ENCODE results near the gene HCAR3. TPM values are rescaled to one million over a fixed set of nuclear protein-coding genes. Genes with fewer than 3 reads are reported as not detected.
"Not testable (repeated sequence)": the region's sequence is repeated elsewhere in the genome, so short reads cannot be mapped to it uniquely, and the experiment has no call there.

HCAR3 gene
- total RNA-seq (2014; rRNA removed), result not detected in 2 replicates
- polyA plus RNA-seq (2012), result not detected

DNA sequence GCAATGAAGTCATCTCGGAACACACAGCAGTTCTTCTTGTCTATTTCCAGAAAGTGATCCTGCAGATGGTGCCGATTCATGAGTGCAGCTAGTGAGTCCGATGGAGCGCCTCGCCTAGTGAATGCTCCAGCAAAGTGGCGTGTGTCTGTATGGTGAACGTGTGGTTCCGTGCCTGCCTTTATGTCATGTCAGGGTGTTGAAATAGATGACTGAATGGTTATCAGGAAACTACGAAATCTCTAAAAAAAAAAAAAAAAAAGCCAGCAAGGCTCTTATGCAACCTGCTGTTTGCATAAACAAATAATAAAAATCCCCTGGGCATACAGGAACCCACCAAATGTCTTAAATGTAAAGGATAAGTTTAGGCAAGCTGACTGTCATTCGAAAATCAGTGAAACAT, at the start of gene HCAR3:
Gene HCAR3 (minus strand): TSS at position 154 of the 400 bp plus-strand sequence. CDS start 74 bp downstream, at position 80.
- not testable (repeated sequence) for DNase-seq (ENCODE audit: low read depth)

DNA sequence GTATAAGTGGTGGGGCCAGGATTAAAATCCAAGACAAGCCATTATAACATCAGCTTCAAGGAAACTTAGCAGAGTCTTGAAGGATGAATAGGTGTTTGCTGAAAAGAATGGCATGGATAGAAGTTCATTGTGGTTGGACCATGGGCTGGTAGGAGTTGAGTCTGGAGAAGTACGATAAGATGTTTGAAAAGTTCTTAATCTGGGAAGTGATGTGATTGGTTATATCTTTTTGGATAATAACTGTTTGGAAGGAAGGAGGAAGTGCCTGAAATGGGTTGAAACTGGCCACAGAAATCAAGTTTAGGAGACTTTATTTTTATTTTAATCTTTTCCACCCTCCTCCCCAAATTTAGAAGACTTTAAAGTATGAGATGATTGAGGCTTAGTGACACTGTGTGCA, 41.0 kb upstream of the HCAR3 start:
- no peak for DNase-seq (ENCODE audit: low read depth)

DNA sequence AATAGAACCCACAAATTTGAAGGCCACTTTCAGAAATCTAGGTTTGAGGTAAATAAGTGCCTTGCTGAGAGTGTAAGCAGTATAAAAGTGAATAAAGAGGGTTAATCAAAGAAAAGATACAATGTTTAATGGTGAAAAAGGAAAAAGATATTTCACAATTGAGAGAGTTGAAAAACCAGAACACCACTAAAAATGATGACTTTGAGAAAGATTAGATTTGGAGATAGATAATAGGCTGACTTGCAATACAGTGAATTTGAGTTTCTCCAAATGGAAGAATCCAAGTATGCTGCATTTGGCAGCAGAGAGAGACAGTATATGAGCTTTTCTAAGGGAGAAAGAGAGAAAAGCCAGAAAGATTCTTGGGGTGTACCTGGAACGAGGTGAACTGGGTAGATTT, 38.2 kb upstream of the HCAR3 start:
- DNase-seq (ENCODE audit: low read depth), result no peak

DNA sequence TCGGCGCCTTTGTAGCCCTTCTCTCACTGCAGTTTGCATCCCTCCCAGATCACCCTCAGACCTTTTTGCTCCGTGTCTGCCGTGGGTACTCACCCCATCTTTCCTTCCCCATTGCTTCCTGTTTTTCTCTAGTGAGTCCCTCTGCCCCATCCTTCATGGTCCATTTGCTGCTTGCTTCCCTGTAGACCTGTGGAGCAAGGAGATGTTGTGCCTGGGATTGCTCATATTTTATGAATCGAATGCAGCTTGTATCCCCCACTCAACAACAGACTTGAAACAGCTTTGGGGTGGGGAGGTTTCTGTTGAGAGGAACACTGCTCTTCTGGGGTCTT, 36.7 kb upstream of the HCAR3 start:
- no peak for DNase-seq (ENCODE audit: low read depth)

DNA sequence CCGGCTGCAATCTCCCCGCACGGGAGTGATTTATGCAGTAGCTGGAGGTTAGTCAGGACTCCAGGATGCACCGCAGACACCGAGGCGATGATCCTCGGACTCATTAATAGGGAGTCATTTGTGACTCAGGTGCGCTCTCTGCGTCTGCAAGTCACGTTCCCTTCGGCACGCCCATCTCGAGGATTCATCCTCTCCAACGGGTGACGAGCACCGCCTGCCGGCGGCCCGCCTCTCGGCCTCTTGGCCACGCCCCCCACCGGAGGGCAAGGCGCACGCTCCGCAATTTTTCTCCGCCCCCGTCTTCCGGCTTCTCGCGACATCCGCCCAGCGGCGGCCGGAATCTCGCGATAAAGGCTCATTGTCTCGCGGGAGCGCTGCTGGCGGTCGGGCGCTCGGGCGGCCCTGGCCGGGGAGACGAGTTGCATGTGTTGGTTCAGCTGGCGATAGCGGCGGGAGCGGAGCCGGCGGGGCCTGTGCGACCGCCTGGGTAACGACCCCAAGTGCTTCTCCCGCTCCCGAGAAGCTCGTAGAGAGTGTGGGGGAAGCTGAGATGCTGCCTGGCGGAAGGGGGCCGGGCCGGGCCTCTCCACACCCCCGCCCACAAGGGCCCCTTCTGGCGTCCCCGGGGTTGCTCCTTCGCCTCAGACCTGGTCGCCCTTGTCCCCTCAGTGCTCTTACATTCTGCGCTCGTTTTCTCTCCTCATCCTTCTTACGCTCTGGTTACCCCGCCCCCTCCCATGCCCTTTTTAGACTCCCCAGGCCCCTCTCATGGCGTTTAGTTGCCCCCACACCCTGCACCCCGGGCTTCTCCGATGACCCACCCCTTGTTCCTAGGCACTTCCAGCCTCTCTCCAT, 36.1 kb upstream of the HCAR3 start, which contains the start of gene DENR:
Gene DENR (plus strand): TSS at position 361 of the 855 bp plus-strand sequence. CDS start 878 bp downstream, outside the sequence.
- peak; percentile 96 for DNase-seq (ENCODE audit: low read depth)

DNA sequence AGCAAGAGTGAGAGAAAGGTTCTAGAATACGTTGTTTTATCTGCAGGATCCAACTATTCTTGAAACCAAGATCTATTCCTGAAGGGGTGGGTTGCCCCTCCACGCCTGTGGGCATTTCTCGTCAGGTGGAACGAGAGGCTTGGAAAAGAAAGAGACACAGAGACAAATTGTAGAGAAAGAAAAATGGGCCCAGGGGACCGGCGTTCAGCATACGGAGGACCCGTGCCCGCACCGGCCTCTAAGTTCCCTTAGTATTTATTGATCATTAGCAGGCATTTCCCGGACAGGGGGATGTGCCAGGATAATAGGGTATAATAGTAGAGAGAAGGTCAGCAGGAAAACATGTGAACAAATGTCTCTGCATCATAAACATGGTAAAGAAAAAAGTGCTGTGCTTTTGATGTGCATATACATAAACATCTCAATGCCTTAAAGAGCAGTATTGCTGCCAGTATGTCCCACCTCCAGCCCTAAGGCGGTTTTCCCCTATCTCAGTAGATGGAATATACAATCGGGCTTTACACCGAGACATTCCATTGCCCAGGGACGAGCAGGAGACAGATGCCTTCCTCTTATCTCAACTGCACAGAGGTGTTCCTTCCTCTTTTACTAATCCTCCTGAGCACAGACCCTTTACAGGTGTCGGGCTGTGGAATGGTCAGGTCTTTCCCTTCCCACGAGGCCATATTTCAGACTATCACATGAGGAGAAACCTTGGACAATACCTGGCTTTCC, 34.3 kb upstream of the HCAR3 start:
- not testable (repeated sequence) for DNase-seq (ENCODE audit: low read depth)

DNA sequence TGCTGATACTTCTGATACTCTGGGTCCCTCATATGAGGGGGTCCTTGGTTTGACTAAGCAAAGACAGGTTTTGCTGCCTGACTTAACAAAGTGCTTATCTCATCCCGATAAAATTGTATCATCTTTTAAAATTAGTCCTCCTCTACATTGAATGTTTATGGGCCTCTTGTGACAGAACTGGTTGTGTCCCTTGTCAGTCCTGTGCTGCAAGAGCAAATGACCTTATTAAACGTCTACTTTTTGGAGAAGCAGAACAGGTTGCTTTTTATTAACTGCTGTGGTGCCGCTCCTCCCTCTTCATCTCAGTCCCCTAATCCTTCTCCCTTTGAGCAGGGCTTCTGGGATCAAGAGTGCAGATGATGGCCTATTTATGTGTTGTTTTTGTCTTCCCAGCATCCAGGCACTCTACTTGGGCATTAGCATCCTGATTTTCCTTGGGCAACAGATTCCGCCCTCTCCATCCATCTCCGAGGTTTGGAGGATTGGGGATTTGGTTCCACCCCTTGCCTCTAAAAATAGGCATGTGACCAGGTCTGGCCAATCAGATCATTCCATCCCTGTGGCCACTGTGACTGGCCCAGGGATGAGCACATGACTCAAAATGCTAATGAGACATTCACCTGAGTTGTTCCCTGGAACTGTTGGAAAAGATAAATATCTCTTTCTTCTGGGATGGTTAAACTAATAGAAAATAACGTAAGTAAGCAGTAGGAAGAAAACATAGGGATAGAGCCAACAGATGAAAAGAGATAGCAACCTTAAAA, 33.1 kb upstream of the HCAR3 start:
- no peak for DNase-seq (ENCODE audit: low read depth)

DNA sequence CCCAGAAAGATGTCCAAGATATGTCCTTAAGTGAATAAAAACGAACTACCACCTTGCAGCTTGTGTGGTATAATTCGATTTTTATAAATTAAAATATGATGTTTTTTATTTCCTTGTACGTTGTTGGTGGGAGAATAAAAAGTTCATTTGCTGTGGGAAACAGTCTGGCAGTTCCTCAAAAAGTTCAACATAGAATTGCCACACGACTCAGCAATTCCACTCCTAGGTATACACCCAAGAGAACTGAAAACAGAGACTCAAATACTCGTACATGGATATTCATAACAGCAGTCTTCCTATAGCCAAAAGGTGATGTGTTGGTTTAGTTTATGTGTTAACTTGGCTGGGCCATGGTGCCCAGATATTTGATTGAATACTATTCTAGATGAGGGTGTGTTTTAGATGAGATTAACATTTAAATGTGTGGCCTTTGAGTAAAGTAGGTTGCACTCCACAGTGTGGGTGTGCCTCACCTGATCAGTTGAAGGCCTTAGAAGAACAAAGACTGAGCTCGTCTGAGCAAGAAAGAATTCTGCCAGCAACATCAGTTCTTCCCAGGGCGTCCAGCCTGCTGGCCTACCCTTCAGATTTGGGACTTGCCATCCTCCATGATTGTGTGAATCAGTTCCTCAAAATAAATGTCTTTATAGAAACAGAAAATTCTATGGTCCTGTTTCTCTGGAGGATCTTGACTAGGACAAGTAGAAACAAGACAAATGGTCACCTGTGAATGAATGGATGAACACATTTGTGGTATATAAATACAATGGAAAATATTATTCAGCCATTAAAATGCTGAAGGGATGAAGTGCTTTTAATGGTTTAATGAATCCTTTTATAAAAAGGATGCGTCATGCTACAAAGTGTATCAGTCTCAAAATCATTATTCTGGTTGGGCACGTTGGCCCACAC, 30.9 kb upstream of the HCAR3 start:
- DNase-seq (ENCODE audit: low read depth), result no peak

DNA sequence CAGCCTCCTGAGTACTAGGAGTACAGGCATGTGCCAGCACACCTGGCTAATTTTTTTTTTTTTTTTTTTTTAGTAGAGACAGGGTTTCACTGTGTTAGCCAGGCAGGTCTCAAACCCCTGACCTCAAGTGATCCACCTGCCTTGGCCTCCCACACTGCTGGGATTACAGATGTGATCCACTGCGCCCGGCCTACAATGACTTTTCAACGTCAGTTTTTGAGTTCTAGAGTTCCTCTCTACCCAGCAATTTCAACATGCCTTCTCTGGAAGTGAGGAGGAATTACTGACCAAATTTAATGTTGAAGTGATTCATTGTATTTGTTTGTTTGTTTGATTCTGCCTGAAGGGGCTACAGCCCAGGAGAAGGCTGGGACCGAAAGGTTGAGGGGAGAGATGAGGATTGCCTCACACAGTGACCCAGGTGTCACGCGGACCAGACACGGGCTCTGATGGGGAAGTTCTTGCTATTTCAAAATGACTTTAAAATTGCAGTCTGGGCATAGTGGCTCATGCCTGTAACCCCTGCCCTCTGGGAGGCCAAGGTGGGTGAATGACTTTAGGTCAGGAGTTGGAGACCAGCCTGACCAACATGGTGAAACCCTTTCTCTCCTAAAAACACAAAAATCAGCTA, 27.4 kb upstream of the HCAR3 start:
- no peak for DNase-seq (ENCODE audit: low read depth)

DNA sequence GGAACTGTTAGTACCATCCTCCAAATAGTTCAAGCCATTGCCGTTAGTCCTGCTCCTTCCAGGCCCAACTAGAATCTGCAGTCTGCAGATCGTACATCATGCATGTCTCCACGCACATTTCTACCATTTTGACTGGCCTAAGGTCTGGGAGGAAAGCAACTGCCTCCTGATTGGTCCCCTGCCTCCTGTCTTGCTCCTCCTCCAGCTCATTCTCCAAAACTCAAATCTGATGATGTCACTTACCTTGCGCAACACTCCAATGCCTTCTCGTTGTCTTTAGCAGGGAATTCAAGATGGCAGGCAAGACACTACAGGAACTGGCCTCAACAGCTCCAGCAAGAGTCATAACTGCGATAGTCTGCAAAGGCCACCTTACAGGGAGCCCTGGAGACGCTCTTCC, 23.7 kb upstream of the HCAR3 start:
- no peak for DNase-seq (ENCODE audit: low read depth)

DNA sequence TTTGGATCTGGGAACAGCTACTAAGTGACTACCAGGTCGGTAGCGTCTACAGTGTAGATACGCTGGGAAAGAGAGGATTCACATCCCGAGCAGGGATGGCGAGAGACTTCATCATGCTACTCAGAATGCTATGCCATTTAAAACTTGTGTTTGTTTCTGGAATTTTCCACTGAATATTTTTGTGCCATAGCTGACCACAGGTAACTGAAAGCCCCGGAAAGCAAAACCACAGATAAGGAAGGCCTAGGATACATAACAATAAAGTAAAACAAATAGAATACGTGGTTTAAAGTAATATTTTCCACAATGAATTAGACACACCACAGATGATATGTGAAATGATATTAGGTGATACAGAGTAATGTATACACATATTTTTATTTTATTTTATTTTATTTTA, 22.0 kb upstream of the HCAR3 start:
- no peak for DNase-seq (ENCODE audit: low read depth)

DNA sequence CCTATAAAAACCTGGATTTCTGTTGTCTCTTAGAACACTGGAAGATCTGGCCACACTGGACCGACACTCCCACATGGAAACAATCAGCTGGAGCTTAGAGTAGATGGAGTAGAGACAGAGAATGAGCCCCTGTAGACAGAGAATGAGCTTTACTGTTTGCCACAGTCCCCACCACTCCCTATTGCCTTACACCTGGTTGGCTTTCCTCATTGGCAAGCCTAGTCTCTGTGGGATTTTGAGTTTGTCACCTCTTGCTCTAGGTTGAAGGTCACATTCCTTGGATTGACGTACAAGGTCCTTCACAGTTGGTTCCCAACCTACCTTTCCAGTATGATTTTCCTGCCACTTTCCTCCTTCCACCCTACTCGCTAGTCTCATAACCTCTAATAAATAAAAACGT, 16.0 kb upstream of the HCAR3 start:
- no peak for DNase-seq (ENCODE audit: low read depth)

DNA sequence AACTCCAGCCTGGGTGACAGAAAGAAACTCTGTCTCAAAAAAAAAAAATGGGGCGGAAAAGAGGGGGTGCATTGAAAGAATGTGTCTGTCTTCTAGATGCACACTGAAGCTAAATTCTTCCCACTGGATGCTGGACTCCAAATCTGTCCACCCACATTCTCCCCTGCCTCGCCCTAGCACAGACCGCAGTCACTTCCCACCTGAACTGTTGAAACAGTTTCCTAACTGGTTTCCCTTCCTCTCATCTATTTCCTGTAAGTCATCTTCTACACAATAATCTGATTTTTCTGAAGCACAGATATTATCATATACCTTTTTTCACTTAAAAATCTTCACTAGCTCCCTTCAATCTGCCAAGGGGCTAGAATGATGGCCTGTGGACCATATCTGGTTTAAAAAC, 15.6 kb upstream of the HCAR3 start:
- no peak for DNase-seq (ENCODE audit: low read depth)

DNA sequence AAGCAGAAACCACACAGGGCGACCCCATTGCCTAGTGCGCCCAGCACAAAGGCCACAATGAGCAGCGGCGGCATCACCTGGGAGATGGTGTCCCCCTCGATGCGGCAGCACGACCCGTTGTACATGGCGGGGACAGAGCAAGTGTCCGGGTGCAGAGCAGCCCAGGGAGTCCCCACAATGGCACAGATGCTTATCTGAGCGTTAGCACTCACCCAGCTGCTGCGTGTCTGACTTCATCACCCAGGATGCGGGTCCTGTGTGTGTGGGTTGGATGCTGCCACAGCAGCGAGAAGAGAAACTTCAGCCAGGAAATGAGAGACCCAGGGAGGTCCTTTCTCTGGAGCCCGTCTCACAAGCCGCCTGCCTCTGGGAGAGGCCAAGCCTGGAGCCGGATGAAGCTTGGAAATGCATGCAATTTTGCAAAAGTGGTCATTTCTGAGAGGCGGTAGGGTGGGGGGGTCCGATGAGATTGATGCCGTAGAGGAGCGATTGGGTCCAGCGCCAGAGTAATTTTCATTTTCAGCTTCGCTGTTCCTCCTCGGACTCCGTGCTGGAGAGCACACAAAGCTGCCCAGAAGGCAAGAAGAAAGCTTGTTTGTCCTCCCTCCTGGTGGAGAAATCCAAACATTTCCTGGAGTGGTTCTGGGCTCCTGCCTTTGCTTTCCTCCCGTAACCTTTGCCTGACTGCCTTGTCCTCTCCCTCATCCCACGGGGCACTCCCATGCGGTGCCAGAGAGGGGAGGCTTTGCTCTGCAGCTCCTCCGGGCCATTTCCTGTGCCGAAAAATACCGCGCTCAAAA, 13.8 kb upstream of the HCAR3 start, which contains the start of gene HCAR1:
Gene HCAR1 (minus strand): TSS at position 630 of the 800 bp plus-strand sequence. CDS start 505 bp downstream, at position 125.
- DNase-seq (ENCODE audit: low read depth), result no peak

DNA sequence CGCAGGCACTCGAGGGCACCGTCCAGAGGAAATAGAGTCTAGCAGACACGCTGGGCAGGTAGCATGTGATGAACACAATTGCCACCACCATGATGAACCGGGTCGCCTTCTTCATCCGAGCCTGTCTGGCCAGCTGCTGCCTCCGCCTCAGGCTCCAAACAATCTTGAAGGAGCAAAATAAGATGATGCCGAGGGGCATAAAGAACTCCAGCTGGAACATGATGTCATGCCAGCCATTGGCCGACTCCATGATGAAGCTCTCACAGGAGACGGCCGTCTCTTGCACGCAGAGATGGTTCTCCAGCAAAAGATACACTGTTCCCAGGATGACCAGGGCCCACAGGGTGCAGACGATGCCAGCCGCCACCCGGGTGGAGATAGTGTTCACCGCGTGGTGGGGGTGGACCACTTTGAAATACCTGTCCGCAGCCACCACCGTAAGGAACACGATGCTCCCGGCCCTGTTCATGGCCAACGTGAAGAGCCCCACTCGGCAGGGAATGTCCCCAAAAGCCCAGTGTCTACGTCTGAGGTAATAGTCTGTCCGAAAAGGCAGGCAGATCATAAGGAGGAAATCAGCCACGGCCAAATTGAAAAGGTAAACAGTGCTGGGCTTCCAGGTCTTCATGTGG, 13.1 kb upstream of the HCAR3 start:
- no peak for DNase-seq (ENCODE audit: low read depth)

DNA sequence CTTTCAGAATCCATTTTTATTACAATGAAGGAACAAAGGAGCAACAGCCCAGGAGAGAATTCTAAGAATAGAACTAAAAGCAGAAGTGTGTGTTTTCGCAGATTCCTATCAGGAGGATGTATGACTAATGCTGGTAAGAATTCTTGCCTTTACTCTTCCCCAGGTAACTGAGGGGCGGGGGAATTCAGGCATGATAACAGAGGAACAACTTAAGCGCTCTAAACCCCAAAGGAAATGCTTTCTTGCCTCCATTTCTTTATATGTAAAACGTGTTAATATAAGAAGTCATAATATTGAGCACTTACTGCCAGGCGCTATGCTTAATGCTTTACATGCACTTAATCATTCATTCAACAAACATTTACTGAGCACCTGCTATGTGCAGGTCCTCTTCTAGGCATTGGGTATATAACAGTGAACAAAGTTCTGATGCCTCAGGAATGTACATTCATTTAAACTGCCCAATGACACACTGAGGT, 9.5 kb upstream of the HCAR3 start:
- no peak for DNase-seq (ENCODE audit: low read depth)

DNA sequence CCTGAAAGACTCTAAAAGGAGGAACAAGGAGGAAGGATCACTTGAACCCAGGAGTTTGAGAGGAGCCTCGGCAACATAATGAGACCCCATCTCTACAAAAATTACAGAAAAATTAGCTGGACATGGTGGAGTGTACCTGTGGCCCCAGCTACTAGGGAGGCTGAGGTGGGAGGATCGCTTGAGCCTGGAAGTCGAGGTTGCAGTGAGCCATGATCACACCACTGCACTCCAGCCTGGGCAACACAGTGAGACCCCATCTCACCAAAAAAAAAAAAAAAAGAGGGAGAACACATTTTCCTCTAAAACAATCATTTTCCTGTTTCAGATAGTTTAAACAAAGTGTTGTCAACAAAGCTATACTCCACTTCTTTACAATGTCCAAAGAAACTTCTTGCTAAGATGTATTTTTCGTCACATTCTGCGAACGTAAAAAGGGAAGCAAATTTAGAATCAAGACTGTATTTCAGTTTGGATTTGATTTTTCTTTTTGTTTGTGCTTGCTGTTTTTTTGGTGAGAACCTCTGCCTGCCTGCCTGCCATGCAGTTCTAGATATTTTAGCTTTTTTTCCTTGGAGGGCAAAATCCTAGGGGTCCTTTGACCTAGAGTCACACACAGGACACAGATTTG, 9.0 kb upstream of the HCAR3 start:
- DNase-seq (ENCODE audit: low read depth), result no peak

DNA sequence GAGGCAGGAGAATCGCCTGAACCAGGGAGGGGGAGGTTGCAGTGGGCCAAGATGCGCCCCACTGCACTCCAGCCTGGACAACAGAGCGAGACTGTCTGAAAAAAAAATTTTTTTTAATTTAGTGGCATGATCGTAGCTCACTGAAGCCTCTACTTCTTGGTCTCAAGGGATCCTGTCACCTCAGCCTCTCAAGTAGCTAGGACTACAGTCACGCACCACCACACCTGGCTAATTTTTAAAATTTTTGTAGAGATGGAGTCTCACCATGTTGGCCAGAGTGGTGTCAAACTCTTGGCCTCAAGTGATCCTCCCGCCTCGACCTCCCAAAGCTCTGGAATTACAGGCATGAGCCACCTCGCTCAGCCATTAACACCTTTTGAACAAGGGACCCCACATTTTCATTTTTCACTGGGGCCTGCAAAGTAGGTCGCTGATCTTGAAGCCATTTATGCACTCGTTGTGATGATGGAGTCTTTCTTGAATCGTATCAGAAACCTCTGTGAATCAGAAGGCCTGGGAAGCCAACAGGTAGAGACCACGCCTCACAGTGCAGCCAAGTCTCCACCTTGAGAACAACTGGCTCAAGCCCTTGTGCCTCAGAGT, 8.1 kb upstream of the HCAR3 start:
- DNase-seq (ENCODE audit: low read depth), result no peak
